ENCODE data around the gene TEX50.
"Not testable (repeated sequence)": the region's sequence is repeated elsewhere in the genome, so short reads cannot be mapped to it uniquely, and the experiment has no call there.

The TEX50 gene

GRCh38 chr1:173635116-173635515 is at the start of gene TEX50:
Gene TEX50, plus strand, starts transcription at chr1:173635338. Its CDS starts 184 bp downstream, at chr1:173635522.
- no peak for DNase-seq

- DNase-seq = no peak
These were observed 44.6 kb upstream of the TEX50 start for GRCh38 chr1:173590557-173590956.

- not testable (repeated sequence) for DNase-seq
These were observed 44.0 kb upstream of the TEX50 start for GRCh38 chr1:173591138-173591537.

- no peak for DNase-seq
These were observed 38.9 kb upstream of the TEX50 start for GRCh38 chr1:173596097-173596825.

- DNase-seq = no peak
These were observed 33.5 kb upstream of the TEX50 start for GRCh38 chr1:173601588-173601987.

- DNase-seq = no peak
These were observed 32.0 kb upstream of the TEX50 start, which contains the start of gene SLC9C2 for GRCh38 chr1:173603056-173603591. Gene SLC9C2, minus strand, starts transcription at chr1:173603072. Its CDS starts 1,296 bp downstream, at chr1:173601776.

- no peak for DNase-seq
These were observed 26.5 kb upstream of the TEX50 start for GRCh38 chr1:173608503-173609216.

- not testable (repeated sequence) for DNase-seq
These were observed 22.1 kb upstream of the TEX50 start for GRCh38 chr1:173613086-173613485.

GRCh38 chr1:173616859-173617258 is 18.3 kb upstream of the TEX50 start:
- no peak for DNase-seq

- DNase-seq = no peak
These were observed 7.9 kb upstream of the TEX50 start for GRCh38 chr1:173627269-173627668.

- no peak for DNase-seq
These were observed 6.2 kb upstream of the TEX50 start for GRCh38 chr1:173628888-173629287.

- not testable (repeated sequence) for DNase-seq
These were observed 2.3 kb downstream of the TEX50 start for GRCh38 chr1:173637236-173638042.

GRCh38 chr1:173638043-173639021 is 3.2 kb downstream of the TEX50 start:
- no peak for DNase-seq

- DNase-seq = no peak
These were observed 4.0 kb downstream of the TEX50 start for GRCh38 chr1:173639102-173639501.

GRCh38 chr1:173642450-173643139 is 7.5 kb downstream of the TEX50 start:
- not testable (repeated sequence) for DNase-seq

GRCh38 chr1:173646656-173647055 is 11.5 kb downstream of the TEX50 start:
- DNase-seq = no peak

GRCh38 chr1:173648880-173649605 is 13.9 kb downstream of the TEX50 start:
- DNase-seq = no peak

- no peak for DNase-seq
These were observed 25.2 kb downstream of the TEX50 start for GRCh38 chr1:173660306-173660705.

GRCh38 chr1:173661271-173661670 is 26.1 kb downstream of the TEX50 start:
- no peak for DNase-seq

- DNase-seq = no peak
These were observed 26.6 kb downstream of the TEX50 start for GRCh38 chr1:173661763-173662162.
